EH (cell line): ENCODE measurements around the gene SH2B3.

Experiments
- DNase-seq: peaks from one replicate; pipeline ENCODE4 v3.0.0-alpha.2; 2015; ENCODE audit warnings: low read depth

Gene SH2B3

GRCh38 chr12:111444314-111444924, 38.7 kb downstream of the SH2B3 start:
- no peak for DNase-seq

GRCh38 chr12:111444925-111445725, 39.4 kb downstream of the SH2B3 start:
- peak; percentile 37 for DNase-seq

GRCh38 chr12:111445726-111446581, 40.2 kb downstream of the SH2B3 start:
- DNase-seq = peak; percentile 57

GRCh38 chr12:111446631-111447570, 41.2 kb downstream of the SH2B3 start:
- DNase-seq = no peak

- DNase-seq = no peak
These were observed 42.0 kb downstream of the SH2B3 start for GRCh38 chr12:111447571-111448265.

- DNase-seq = no peak
These were observed 42.6 kb downstream of the SH2B3 start for GRCh38 chr12:111448266-111448830.

- DNase-seq = no peak
These were observed 43.4 kb downstream of the SH2B3 start for GRCh38 chr12:111448846-111449790.

GRCh38 chr12:111450676-111451075, 45.0 kb downstream of the SH2B3 start:
- no peak for DNase-seq

GRCh38 chr12:111451232-111451631, 45.5 kb downstream of the SH2B3 start:
- DNase-seq = no peak

- DNase-seq = peak; percentile 68
These were observed 46.0 kb downstream of the SH2B3 start for GRCh38 chr12:111451649-111452129.

- DNase-seq = no peak
These were observed 47.6 kb downstream of the SH2B3 start for GRCh38 chr12:111453071-111453989.

GRCh38 chr12:111454311-111454710, 48.6 kb downstream of the SH2B3 start:
- no peak for DNase-seq

GRCh38 chr12:111454716-111455447, 49.2 kb downstream of the SH2B3 start:
- DNase-seq = no peak

- DNase-seq = peak; percentile 92
These were observed 50.0 kb downstream of the SH2B3 start for GRCh38 chr12:111455448-111456320.

GRCh38 chr12:111457071-111457470, 51.3 kb downstream of the SH2B3 start:
- no peak for DNase-seq

- DNase-seq = no peak
These were observed 51.9 kb downstream of the SH2B3 start for GRCh38 chr12:111457577-111457976.
